ENCODE data around the gene RUNDC3A. TPM values are rescaled to one million over a fixed set of nuclear protein-coding genes. Genes with fewer than 3 reads are reported as not detected.

The RUNDC3A gene
- polyA plus RNA-seq, 1 donor (not counting 4 experiments of a cell fraction or from before 2014, with no cell fraction given), result 1.6 TPM

DNA sequence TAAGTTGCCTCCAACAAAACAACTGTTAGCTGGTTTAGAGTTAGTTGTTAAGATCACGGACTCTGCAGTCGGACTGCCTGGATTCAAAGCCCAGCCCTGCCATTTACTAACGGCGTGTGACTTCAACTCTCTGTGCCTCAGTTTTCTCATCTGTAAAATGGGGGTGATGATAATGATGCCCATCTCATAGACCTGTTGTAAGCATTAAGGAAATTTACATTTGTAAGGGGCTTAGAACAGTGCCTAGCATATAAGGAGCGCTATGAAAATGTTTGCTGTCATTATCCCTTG is 41.3 kb upstream of the RUNDC3A start:
- dilution Hi-C loops (cut with MboI; ENCODE audit: extremely low pct_ligation_motif_present, low sequenced_read_pairs), result no loop called here

GRCh38 chr17:44267818-44268490 is 40.4 kb upstream of the RUNDC3A start, which contains the start of gene SLC4A1:
TSS of gene SLC4A1 (minus strand) at chr17:44268135. CDS start at chr17:44262866, 5,269 bp downstream.
- Histone ChIP-seq H3K4me2 (ENCODE audit: control insufficient read depth, extremely low read depth, insufficient read depth, low read depth, low read length) (no peak within 1 kb of the TSS), H3K4me3 (ENCODE audit: control insufficient read depth in 2 of 3, extremely low read depth in 1 of 3, insufficient read depth in 2 of 3, low read depth in 1 of 3, low read length in 3 of 3) (no peak within 1 kb of the TSS), H3K27ac (ENCODE audit: control insufficient read depth, insufficient read depth, low read length) (no peak within 1 kb of the TSS), H4K20me1 (ENCODE audit: control insufficient read depth, extremely low read depth, insufficient read depth, low read length) (no peaks in the 10 kb centered on the region), H3K9me1 (ENCODE audit: control insufficient read depth, extremely low read depth, insufficient read depth, low read length) (no peaks in the 10 kb centered on the region), H3K9me3 (ENCODE audit: control insufficient read depth, low read depth, low read length) (no peaks in the 10 kb centered on the region), H3K4me1 (ENCODE audit: control insufficient read depth, extremely low read depth, insufficient read depth, low read length) (no peaks in the 10 kb centered on the region), H3K36me3 (ENCODE audit: control insufficient read depth in 2 of 2, extremely low read depth in 1 of 2, insufficient read depth in 2 of 2, low read length in 2 of 2) (no peaks in the 10 kb centered on the region), H3K79me2 (ENCODE audit: control insufficient read depth, insufficient read depth, low read length) (no peaks in the 10 kb centered on the region), H3K9ac (ENCODE audit: control insufficient read depth, extremely low read depth, insufficient read depth, low read length) (no peak within 1 kb of the TSS), H2AFZ (ENCODE audit: control insufficient read depth, low read length) (no peak within 1 kb of the TSS), H3K27me3 (ENCODE audit: control insufficient read depth, extremely low read depth, insufficient read depth, low read length) (peaks cover 5% of the 10 kb centered on the region)
- FAIRE-seq (no peak), DNase-seq (ENCODE audit: low read depth, low spot score) (no peak)
- dilution Hi-C loops (cut with MboI; ENCODE audit: extremely low pct_ligation_motif_present, low sequenced_read_pairs), result no loop called here
- TF ChIP-seq CTCF (optimal IDR thresholded peaks at IDR 0.05 in 1 of 3, IDR thresholded peaks at IDR 0.05 in 1 of 3, conservative IDR thresholded peaks at IDR 0.05 in 1 of 3; ENCODE audit: extremely low read depth in 1 of 3, insufficient read depth in 2 of 3, low read length in 3 of 3) (no peak), EZH2 (IDR thresholded peaks at IDR 0.05; ENCODE audit: low read length) (no peak)

More for the DNA sequence above, 41.3 kb upstream of the RUNDC3A start:
- TF ChIP-seq CTCF (optimal IDR thresholded peaks at IDR 0.05 in 1 of 3, IDR thresholded peaks at IDR 0.05 in 1 of 3, conservative IDR thresholded peaks at IDR 0.05 in 1 of 3; ENCODE audit: extremely low read depth in 1 of 3, insufficient read depth in 2 of 3, low read length in 3 of 3) (no peak), EZH2 (IDR thresholded peaks at IDR 0.05; ENCODE audit: low read length) (no peak)
- no peaks in the 10 kb centered on the region for H3K9me3 ChIP-seq (ENCODE audit: control insufficient read depth, low read depth, low read length)
- H4K20me1 ChIP-seq (ENCODE audit: control insufficient read depth, extremely low read depth, insufficient read depth, low read length), result no peaks in the 10 kb centered on the region
- DNase-seq (ENCODE audit: low read depth, low spot score) (no peak), FAIRE-seq (no peak)
- no peak overlapping the region for H3K9ac ChIP-seq (ENCODE audit: control insufficient read depth, extremely low read depth, insufficient read depth, low read length)
- no peaks in the 10 kb centered on the region for H3K36me3 ChIP-seq (ENCODE audit: control insufficient read depth in 2 of 2, extremely low read depth in 1 of 2, insufficient read depth in 2 of 2, low read length in 2 of 2)
- no peak overlapping the region for H3K4me3 ChIP-seq (ENCODE audit: control insufficient read depth in 2 of 3, extremely low read depth in 1 of 3, insufficient read depth in 2 of 3, low read depth in 1 of 3, low read length in 3 of 3)
- H3K27ac ChIP-seq (ENCODE audit: control insufficient read depth, insufficient read depth, low read length), result no peak overlapping the region
- H3K4me1 ChIP-seq (ENCODE audit: control insufficient read depth, extremely low read depth, insufficient read depth, low read length), result no peaks in the 10 kb centered on the region
- H2AFZ ChIP-seq (ENCODE audit: control insufficient read depth, low read length), result no peak overlapping the region
- H3K79me2 ChIP-seq (ENCODE audit: control insufficient read depth, insufficient read depth, low read length), result no peaks in the 10 kb centered on the region
- no peaks in the 10 kb centered on the region for H3K9me1 ChIP-seq (ENCODE audit: control insufficient read depth, extremely low read depth, insufficient read depth, low read length)
- H3K4me2 ChIP-seq (ENCODE audit: control insufficient read depth, extremely low read depth, insufficient read depth, low read depth, low read length), result no peak overlapping the region
- H3K27me3 ChIP-seq (ENCODE audit: control insufficient read depth, extremely low read depth, insufficient read depth, low read length), result peaks cover 14% of the 10 kb centered on the region
